NOMO-1 treated with DMSO at 0.1 percent for 48 hours (cell line): ENCODE measurements around the gene PRKAG2.

Source experiments
- DNase-seq: peaks from one replicate; lab custom pipeline; 2025; ENCODE audit not compliant: unreplicated experiment; lab: John Stamatoyannopoulos, UW

The PRKAG2 gene

DNA sequence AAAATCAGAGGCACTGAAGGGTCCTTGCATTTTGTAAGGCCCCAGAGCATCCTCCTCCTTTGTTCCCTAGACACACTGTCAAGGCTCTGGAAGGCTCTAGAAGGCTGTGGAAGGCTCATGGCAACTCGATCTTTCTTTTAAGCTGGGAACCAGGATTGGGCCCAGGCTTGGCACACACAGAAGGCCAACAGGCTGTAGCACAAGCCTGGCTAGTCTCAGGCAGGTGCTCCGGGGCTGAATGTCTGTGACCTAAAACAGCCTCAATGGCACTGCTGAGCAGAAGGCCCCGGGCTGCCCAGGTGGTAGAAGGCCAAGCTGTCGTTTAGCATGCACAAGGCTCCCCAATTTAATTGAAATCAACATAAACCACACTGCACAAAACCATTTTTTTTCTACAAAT, 55.7 kb downstream of the PRKAG2 start:
- DNase-seq, result no peak

DNA sequence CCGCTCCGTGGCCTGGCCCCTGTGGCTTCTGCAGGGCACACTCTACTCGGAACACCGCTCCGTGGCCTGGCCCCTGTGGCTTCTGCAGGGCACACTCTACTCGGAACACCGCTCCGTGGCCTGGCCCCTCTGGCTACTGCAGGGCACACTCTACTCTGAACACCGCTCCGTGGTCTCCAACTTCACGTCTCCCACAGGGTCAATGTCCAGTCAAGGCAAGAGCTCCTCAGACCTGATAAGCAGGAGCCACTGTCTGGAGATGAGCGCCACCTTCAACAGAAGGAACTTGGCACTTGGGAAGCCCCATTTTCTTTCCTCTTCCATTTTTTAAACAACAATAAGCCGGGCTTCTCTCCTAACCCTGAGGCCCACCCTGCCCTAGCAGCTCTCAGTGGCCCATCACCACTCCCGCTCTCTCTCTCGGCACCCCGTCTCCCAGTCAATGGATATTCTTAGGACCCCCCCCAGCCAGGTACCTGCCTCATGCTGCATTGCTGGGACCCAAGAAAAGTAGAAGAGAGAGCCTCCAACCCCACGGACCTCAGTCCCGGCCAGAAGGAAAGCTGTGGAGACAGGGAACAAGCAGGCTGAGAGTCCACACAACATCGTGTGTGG, 56.3 kb downstream of the PRKAG2 start:
- no peak for DNase-seq

DNA sequence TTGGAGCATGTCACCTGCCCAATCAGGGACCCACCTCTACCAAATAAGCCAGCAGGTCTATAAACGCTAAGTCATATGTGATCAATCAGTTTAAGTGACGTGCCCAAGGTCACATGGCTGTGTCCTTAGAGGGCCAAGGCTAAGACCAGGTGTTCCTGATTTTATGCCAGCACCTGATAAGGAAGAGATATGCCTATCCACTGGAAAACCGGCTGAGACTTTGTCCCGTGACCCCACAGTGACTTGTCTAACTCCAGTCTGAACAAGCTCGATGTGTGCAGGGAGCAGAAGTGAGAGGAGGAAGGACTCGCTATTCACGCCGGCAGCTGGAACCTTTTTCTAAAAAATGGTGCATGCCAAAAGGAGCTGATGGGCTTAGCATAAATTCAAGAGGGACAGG, 57.0 kb downstream of the PRKAG2 start:
- no peak for DNase-seq

DNA sequence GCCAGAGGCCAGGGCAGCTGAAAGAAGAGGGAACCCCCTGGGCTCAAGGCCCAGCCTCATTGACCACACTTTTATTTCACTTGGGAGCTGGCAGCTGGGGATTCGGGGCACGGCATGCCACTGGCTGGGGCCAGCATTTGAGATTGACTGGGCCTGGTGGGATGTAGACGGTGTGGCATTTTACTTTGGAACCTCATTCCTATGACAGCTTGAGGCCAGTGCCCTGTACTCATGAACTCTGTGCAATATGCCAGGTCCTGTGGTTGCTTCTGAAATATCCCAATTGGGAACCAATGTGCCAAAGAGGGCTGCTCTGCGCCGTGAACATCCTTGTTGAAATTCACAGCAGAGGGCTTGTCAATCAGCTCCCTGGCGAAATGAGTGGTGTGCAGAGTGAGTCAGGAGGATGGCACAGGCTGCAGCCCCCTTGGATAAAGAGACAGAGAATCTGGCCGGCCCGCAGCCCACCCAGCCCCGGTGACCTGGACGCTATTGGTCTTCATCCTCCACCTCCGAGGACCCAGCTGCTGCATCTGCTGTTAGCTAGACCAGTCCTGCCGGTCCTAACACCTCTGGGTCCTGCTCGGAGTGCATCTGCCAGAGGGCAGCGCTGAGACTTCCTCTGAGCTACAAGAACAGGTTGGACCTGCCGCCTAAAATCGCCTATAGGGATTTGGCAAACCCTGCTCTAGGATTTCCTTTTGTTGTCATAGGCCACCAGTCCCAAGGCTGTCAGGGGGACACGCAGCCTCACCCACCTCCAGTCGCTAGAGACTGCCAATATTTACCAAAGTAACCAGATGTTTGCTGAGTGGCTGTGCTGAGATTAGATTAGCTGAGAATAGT, 58.0 kb downstream of the PRKAG2 start:
- no peak for DNase-seq

DNA sequence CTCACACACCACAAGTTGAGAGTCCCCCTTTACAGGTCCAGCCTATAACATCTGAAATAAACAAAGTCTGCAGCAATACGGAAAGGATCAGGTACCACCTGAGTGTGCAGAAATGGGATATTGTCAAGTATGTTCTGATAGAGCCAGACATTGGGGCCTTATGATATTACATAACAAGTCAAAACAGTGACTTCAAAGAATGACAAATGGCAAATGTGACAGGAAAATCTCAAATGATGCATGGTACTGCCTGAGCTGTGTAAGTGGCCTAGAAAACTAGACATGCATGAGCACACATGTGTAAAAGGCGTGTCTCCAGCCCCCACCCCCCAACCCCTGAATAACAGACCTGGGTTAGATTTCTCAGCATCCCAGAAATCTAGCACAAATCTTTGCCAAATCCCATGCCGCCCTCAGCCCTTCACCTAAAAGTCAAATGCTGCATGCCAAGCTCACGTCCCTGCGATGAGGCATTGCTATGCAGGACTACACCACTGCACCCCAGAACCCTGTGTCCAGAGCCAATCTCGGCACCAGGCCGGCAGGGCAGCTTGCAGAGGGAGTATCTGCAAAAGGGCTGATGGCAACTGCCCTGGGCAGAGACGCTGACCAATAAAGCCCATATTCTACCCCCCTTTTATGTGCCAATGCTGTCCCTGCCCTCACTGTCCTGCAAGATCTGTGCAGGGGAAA, 58.8 kb downstream of the PRKAG2 start:
- no peak for DNase-seq

DNA sequence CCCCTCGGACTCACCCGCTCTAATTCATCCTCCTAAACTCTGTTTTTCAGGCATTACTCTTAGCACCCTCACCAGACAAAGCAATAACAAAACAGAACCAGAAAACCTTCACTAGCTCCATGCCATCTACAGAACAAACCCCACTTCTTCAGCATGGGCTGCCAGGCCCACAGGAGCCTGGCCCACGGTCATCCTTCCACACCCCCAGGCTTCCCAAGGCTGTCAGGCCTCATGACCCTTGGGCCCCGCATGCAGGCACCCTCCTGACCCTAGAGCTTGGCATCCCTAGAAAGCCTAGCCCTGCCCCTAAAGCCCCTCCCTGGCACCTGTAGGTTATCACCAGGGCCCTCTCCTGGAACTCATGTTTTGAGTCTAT, 59.6 kb downstream of the PRKAG2 start:
- no peak for DNase-seq

DNA sequence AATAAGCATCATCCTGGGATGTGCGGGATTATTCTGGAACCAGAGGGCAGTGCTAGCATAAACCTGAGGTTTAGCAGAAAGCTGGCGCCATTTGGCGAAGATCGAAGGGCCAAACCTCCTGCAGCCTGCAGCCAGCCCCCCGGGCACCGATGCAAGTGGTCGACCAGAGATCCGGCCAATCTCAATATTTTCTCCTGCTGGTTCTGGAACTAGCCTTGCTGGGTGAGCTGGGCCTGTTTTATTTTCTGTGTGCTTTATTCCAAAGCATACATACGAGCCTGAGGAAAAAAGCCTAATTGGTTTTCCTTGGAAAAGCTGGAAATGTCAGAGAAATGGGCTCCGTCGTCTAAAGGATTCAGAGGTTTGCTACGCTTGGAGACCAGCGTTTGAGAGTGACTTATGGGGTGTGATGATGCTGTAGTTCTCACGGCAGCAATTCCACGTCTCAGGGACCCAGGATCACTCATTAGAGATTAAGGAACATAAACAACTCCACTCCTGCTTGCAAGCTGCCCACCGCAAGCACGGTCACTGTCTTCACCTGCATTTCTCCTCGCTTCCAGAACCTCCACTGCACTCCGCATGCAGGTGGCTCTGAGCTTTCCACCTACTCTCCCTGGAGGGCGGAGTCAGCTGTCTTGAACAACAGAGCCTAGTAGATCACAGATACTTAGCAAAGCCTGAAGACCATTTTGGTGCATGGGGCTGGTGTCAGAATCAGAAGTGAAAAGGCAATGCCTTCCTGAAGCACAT, 60.2 kb downstream of the PRKAG2 start:
- no peak for DNase-seq

DNA sequence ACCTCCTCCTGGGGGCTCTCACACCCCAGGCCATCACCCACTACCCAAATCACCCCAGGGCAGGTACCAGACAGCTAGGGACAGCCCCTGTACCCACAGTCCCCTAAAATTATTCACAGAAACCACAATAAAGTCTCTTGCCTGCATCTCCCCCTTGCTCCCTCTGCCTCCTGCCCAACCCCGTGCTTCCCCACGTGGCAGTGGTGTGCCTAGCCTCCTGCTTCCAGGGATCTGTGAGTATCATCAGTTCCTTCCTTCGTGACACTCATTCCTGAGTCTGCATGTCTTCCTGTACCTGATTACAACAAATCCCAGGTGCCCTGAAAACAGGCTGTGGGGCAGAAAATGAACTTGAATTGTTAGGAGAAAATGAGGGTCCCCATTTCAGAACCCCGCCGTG, 61.5 kb downstream of the PRKAG2 start:
- no peak for DNase-seq

DNA sequence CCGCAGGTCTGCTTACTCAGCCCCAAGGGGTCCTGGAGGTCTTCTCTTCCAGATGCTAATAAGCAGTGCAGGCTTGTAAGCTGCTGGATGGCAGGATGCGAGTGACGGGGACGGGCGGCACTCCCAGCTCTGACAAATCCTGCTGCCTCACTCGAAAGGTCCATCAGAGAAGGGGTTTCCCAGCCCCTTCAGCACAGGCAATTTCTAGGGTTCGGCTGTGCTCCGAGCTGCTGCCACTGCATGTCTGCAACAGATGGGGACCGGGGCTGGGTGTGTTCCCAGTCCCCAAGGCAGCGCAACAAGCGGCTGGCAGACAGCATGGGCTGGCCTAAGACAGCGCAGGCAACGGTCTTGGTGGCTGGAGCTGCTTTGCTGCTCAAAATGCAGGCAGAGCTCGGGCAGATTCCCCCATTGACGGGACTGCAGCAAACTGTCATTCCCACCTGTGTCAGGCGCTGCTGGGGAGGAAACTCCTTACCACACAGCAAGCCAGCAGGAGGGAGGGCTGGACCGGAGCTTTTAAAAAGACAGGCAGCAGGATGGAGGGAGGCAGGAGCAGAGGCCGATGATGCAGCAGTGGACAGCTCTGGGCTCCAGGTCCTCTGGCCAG, 62.4 kb downstream of the PRKAG2 start:
- no peak for DNase-seq

DNA sequence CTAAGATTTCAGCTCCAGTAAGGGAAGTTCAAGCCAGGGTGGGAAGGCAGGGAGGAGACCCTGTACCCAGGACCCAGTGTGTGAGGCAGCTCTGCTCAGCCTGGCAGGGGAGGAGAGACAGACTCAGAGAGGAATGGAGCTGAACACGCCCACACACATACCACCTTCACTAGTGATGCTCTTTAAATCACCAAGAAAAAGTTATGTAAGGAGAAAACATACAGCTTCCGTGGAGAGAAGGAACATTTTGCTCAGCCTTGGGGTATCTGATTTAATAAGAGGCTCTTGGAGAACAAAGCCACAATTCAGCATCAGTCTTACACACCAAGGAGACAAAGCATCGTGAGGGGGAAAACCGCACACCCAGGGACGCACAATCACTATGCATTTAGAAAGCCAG, 62.9 kb downstream of the PRKAG2 start:
- no peak for DNase-seq

DNA sequence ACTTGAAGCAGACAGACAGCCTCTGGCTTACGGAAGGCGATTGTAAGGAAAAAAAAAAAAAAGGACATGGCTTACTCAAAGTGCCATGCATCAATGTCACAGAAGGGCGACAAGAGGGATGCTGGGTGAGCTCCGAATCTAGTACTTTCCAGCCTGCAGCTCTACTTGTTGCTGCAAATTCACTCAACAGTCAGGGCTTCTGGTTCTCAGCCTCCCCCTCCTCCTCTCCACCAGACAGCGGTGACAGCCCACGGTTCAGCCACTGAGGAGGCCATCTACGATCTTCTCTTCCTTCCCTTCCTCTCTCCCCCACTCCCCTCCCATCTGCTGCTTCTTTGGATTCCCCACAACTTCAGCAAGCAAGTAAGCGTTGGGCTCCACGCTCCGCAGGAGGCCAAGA, 63.5 kb downstream of the PRKAG2 start:
- no peak for DNase-seq

DNA sequence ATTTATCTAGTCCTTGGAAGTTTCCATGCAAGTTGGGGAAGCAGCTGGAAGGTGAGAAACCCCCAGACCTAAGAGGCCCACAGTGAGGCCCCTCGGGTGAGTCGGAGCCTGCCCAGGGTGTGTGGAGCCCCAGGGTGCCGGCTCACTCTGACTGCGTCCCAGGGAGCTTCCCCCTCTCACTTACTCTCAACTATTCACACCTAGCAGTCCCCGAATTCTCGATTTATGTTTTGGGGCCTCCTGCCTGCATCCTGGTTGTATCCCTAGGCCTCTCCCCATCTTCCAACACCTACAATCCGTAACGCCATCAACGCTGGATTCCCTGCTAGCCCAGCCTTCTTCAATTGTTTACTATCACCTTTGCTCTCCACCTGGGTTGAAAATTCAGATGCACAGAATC, 63.9 kb downstream of the PRKAG2 start:
- DNase-seq, result no peak

DNA sequence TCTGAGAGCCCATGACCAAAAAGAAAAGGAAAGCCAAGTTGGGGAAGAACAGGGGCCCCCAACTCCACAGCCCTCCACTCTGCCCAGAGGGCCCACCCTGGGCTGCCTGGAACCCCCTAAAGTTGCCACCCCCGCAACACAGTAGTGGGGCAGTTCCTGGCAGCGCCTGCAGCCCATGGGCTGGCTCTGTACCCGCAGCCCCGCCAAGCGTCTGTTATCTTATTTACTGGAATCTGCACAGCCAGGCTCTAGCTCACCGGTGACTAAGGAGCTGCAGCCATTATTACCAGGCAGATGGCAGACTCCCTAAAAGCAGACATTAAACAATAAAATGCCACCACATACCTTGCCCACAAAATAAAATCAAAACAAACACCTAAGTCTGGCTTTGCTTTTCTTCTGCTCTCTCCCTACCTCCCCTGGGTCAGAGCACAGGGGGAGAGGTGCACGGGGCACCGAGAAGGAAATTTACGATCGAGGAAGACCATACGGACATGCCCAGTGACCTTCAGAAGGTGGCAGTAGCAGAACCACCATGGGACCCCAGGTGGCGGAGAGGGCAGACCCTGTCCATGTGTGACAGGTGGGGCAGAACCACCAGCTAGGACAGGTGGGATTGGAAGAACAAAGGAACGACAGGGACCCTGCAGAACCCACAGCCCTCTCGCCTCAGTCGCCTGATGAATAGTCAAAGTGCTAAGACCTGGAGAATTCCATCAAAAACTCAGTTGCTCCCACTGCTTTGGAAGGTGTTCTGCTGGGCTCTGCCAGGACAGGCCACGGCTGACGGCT, 66.3 kb downstream of the PRKAG2 start:
- DNase-seq, result no peak

DNA sequence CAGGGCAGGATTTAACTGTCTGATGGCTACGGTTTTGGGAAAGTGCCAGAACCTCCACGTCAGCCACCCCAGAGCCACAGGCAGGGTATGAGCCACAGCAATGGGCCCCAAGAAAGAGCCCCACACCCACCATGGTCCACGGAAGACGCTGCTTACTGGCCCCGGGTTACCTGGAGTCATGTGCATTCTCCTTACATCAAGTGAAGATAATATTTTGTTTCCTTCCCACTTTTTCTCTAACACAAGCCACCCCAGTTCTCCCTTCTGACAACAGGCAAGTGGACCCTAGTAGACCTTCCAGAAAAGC, 67.1 kb downstream of the PRKAG2 start:
- no peak for DNase-seq

DNA sequence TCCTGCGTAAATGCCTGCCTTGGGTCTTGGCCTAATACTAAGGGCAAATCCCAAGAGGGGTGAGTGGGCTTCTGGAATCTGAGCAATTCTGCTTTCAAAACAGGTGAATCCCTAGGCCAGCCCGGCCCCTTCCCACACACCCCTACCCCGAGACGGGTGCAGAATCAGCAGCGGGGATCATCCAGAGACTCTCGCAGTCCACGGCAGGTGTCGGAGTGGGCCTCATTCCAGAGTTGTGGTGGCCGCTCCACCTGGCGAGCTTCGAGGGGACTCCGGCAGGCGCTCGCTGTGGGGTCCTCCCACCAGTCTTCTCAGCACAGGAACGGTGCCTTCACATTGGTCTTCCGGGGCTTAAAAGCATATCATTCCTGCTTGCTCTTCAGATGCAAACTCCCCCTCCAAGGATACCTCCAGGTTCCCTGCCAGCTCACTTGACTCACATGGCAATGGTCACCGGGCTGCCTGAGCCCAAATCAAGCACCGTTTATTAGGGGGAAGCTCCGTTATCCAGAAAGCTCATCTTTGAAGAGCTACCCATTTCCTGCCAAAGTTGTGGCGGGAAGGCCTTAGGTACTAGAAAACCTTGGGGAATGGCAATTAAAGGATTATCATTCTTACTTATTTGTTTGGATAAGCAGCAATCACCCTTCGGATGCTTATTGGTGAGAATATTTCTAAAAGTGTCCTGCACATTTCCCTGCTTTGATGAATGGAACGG, 67.6 kb downstream of the PRKAG2 start:
- no peak for DNase-seq

DNA sequence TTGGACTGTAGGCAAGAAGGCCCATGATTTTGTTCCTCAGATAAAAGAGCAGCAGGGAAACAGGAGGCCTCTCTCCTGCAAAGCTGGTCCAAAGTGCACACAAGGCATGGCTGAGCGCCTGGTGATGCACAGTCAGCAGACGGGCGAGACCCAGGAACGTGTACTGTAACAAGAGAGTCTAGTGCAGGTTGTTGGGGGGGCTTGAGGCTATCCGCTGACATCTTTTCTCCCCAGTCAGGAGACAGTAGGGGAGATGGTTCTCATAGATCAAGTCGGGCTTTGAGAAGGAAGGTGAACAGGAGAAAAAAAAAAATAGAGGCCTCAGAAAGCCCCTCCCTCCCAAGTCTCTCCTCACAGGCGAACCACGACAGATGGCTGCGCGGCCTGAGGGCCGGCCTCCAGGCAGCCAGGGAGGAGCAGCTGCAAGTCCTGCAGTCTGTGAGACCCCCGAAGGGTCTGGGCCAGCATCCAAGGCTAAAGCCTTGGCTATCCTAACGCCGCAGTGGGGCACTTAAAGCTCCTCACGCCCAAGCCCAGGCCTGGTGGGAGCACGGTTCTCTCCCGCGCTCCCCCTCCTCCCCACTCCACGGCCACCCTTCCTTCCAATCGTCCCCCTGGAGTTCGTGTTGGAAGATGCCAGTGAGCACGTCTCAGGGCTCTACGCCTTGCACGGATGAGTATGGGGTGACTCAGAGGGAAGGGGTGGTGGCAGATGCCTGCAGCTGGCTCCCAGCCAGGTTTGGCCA, 68.3 kb downstream of the PRKAG2 start:
- no peak for DNase-seq

DNA sequence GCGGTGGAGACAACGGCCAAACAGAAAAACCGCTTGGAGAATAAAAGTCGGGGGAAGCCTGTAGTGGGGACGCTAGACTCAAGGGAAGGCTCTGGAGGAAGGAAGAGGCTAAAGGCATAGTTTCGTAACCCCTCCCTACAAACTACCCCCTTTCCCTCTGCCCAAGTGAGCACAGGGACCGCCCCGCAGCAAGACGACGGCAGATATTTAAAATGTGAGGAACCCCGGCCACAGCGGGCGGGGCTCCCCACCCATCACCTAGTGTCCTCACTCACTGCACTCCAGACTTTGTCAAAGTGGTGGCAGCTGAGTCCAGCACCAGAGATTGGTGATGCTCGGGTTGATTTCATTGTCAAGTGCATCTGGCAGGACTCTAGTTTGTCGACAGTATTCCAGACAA, 69.1 kb downstream of the PRKAG2 start:
- no peak for DNase-seq

DNA sequence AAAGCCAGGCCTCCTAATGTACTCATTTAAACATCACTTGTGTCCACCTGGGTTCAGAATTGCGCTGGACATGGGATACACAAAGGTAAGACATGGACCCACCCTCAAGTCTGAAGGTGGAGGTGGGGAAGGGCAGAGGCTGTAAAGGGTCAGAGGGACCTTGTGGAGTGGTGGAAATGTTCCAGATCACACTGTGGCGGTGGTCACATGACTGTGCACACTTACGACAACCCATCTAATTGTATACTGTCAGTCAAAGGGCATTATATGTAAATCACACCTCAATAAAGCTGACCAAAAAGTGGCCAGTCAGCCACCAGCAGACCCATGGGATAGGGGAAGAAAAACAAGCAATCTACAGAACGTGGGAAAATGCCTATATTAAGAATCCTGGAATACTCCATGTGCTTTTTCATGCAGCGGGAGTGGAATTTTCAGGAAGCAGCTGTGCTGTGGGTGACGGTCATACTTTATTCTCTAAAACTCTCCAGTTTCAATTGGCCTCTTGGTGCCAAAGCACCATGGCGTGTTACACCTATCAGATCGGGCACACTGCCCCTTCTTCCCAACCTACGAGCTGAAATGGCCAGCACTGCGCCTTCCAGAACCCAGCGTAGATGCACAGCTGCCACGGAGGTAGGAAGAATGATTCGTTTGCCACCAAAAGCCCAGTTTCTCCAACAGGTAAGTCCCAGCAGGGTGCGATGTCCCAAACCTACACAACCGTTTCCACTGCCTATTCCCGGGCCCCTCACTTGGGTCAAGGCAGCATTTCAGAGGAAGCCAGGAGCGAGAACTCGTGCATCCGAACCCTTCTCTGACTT, 69.8 kb downstream of the PRKAG2 start:
- no peak for DNase-seq
